GM12801 (cell line): ENCODE data around the gene CEMIP.

ENCODE experiments used
- CTCF ChIP-seq: IDR thresholded peaks from one replicate; pipeline ENCODE4 v1.5.1; 2011; ENCODE audit warnings: control low read depth; ENCODE audit not compliant: insufficient read length; ENCODE audit errors: extremely low read depth

The CEMIP gene

GRCh38 chr15:80832686-80833085 is 53.5 kb downstream of the CEMIP start:
- no peak for TF ChIP-seq CTCF

GRCh38 chr15:80834402-80834801 is 55.2 kb downstream of the CEMIP start:
- TF ChIP-seq CTCF: no peak

GRCh38 chr15:80834906-80835305 is 55.7 kb downstream of the CEMIP start:
- TF ChIP-seq CTCF: no peak

GRCh38 chr15:80835336-80835735 is 56.2 kb downstream of the CEMIP start:
- no peak for TF ChIP-seq CTCF

- TF ChIP-seq CTCF: no peak
Observed at GRCh38 chr15:80836223-80836622, 57.1 kb downstream of the CEMIP start.

- no peak for TF ChIP-seq CTCF
Observed at GRCh38 chr15:80837006-80837405, 57.8 kb downstream of the CEMIP start.

GRCh38 chr15:80838012-80838411 is 58.8 kb downstream of the CEMIP start:
- TF ChIP-seq CTCF: no peak

GRCh38 chr15:80838666-80839065 is 59.5 kb downstream of the CEMIP start:
- TF ChIP-seq CTCF: no peak
